GM18907 (cell line): ENCODE data around the gene RNF214.
"Not testable (repeated sequence)": the region's sequence is repeated elsewhere in the genome, so short reads cannot be mapped to it uniquely, and the experiment has no call there.

ENCODE experiments used
- ATAC-seq: cut with Tn5 transposase; IDR thresholded peaks from one replicate; pipeline ENCODE4 v1.9.1; 2021; ENCODE audit warnings: mild to moderate bottlenecking, moderate library complexity; ENCODE audit not compliant: unreplicated experiment

RNF214 gene

DNA sequence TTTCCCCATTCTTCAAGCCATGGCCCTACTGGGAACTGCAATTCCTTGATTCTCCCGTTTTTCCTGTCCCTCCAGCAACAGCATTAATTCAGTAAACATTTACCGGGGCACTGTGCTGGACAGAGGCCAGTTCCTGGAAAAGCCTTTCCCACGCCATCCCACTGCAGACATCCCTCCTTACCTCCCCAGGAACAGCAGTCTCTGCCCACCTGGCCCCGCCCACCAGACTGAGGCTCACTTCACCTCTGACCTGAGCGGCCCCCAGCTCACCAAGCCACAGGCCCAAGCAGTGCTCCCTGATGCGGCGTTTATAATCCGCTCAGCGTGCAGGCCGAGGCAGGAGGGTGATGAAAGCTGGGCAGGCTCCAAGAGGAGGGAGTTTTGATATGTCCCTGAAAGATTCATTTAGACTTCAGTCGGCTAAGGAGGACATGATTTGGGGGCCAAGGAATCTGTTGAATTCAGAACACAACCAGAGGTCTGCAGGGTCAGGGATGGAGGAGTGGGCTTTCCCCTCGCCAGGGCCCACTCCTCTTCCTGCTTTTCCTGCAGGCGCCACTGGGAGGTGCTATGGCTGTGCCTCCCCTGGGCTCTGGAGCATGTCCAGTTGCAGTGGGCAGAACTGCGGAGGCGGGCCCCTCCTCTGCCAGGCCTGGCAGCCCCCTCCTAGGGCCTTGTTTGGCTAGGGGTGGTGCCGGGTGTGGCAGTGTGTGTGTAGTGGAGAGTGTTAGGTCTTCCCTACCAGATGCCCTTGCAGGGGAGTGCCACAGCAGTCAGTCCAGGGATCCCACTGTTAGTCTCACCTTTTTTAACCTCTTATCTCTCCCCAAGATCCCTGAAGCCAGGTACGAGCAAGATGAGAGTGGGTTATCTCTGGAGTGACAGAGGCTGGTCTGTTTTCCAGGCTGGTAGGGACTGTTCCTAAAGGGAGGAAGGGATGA lies 34.7 kb upstream of the RNF214 start:
- ATAC-seq: no peak

DNA sequence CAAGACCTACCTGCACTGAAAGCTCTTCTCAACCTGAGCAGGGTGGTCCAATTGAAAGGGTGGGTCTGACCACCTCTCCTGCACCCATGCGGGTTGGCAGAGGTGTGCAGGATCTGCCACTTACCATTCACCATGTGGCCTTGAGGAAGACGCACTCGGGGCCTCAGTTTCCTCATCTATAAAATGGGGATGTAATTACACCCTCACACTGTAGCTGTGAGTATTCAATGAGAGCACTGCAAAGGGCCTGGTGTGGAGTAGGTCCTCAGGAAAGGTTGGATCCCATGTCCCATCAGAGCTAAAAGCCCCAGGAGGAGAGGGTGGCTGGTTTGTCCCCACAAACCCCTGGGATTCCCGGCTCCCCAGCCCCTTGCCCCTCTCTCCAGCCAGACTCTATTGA lies 33.9 kb upstream of the RNF214 start:
- no peak for ATAC-seq

DNA sequence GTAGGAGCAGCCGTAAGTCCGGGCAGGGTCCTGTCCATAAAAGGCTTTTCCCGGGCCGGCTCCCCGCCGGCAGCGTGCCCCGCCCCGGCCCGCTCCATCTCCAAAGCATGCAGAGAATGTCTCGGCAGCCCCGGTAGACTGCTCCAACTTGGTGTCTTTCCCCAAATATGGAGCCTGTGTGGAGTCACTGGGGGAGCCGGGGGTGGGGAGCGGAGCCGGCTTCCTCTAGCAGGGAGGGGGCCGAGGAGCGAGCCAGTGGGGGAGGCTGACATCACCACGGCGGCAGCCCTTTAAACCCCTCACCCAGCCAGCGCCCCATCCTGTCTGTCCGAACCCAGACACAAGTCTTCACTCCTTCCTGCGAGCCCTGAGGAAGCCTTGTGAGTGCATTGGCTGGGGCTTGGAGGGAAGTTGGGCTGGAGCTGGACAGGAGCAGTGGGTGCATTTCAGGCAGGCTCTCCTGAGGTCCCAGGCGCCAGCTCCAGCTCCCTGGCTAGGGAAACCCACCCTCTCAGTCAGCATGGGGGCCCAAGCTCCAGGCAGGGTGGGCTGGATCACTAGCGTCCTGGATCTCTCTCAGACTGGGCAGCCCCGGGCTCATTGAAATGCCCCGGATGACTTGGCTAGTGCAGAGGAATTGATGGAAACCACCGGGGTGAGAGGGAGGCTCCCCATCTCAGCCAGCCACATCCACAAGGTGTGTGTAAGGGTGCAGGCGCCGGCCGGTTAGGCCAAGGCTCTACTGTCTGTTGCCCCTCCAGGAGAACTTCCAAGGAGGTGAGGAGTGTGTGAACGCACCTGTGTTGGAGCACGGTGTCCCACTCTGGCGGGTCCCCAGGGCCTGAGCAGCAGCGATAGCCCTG lies 33.2 kb upstream of the RNF214 start, which contains the start of gene TAGLN:
TSS of gene TAGLN (plus strand) at position 318 of the 863 bp plus-strand sequence. CDS start 3,644 bp downstream, outside the sequence.
- no peak for ATAC-seq

DNA sequence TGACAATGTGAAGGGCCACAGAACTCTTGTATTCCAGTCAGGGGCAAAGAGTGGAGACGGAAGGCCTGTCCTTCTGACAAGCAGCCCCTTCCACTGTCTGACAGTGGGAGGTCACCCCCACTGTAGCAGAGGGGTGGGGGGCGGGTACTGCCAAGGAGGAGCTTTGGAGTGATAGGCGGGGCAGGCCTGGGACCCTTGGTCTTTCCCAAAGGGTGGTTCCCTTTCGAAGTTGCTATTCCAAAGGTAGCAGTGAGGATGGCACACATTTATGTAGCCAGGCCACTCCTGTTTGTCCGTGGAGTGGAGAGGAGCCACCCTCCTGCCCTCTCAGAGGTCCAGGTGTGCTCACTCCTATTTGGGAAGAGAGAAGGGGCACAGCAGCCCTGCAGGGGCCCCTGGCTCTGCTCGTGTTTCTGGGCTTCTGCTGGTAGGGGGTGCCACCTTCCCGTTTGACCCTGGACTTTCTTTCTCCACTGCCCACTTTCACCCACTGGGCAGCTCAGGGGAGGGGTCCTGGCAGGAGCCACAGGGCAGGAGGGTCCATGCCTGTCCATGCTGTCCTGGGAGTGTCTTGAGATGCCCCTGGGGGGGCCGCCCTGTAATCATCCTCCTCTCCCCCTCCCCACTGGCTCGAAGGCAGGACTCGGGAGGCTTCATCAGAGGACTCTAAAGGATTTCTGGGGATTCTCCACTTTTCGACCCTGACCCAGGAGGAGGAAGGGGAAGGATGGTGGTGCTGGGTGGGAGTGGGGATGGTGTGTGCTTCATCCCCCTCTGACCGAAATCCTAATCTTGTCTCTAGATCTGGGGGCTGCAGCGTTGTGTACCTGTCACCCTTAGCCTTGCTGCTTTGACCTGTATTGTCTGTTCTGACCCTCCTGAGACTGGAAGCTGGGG lies 32.3 kb upstream of the RNF214 start:
- ATAC-seq: no peak

DNA sequence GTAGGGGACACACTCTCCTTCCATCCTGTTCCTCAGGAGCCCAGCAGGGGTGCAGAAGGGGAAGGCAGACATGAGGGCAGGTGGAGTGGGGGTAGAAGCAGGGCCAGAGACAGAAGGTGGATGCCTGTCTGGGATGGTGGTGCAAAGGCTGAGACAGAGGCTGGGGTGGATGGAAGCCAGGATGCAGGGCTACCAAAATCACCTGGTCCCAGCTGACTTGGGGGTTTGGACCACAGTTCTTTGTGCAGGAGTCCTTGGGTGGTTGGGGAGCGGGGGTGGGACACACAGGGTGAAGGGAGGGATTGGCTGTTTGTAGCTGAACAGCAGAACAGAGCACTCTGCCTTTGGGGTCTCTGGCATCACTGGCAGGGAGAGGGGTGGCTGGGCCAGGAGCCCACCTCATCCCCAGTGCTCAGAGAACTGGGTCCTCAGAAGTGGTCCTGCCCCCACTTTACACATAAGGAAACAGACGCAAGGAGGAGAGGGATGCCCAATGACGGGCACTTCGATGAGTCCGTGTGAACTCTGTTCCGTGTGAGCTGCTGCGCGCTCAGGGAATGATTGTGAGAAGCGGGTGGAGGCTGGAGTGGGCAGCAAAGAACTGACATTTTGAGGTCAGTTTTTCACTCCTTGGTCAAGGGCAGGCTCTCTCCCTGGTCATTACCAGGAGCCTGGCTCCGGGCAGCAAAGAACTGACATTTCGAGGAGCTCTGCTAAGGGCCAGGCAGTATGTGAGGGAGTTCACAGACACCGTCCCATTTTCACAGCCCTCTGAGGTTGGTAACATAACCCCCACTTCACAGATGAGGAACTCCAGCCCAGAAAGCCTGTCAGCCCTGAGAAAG lies 31.4 kb upstream of the RNF214 start:
- ATAC-seq: no peak

DNA sequence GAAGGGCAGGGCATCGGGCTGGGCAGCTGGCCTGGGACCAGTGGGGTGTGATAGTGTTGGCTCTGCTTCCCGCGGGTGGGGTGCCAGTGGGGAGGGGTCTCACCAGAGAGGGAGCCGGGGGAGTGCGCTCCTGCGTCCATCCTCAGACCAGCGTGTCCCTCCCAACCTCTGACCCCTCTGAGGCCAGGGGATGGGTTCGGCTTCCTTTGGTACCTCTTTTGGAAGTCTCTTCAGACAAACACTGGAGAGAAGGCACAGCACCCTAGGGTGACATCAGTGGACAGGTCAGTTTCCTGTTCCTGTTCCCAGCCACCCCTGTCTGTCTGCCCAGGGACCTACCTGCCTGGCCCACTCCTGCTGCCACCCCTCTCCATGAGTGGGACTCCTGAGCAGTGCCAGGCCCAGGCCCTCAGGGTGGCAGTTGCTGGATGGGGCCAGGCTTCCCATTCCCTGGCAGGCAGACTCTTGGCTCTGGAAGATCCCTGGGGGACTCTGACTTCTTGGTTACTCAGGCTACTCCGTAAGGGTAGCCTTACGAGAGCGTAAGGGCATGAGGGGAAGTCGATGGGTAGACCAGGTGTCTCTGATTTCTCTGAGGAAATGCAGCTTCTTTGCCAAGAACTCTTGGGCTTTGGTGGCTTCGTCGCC lies 30.7 kb upstream of the RNF214 start:
- no peak for ATAC-seq

DNA sequence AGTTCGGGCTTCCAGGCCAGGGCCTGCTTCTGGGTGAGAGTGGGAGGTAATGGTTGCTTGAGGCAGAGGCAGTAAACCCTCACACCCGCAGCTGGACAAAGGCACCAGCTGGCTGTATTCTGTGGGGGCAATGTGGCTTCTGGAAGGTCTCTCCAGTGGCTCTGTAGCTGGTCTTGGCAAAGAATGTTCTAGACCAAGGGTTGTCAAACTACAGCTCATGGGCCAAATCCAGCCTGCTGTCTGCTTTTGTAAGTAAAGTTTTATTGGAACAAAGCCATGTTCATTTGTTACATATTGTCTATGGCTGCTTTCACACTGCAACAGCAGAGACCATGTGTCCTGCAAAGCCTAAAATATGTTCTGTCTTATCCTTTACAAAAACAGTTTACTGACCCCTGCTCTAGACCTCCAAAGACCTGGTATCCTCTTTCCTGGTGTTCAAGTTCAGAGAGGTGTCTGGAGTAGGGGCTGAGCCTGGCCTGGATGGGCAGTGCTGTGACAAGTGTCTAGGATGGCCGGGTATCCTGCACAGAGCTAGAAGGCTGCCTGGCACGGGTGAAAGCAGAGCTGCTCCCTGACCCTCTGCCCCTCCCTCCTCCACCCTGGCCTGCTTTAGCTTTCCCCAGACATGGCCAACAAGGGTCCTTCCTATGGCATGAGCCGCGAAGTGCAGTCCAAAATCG lies 29.9 kb upstream of the RNF214 start:
- ATAC-seq: no peak

DNA sequence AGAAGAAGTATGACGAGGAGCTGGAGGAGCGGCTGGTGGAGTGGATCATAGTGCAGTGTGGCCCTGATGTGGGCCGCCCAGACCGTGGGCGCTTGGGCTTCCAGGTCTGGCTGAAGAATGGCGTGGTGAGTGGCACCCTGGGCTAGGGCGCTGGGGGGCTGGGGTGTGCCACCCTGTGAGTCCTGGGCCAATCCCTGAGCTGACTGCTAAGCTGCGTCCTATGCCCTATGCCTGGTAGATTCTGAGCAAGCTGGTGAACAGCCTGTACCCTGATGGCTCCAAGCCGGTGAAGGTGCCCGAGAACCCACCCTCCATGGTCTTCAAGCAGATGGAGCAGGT lies 29.4 kb upstream of the RNF214 start:
- no peak for ATAC-seq

DNA sequence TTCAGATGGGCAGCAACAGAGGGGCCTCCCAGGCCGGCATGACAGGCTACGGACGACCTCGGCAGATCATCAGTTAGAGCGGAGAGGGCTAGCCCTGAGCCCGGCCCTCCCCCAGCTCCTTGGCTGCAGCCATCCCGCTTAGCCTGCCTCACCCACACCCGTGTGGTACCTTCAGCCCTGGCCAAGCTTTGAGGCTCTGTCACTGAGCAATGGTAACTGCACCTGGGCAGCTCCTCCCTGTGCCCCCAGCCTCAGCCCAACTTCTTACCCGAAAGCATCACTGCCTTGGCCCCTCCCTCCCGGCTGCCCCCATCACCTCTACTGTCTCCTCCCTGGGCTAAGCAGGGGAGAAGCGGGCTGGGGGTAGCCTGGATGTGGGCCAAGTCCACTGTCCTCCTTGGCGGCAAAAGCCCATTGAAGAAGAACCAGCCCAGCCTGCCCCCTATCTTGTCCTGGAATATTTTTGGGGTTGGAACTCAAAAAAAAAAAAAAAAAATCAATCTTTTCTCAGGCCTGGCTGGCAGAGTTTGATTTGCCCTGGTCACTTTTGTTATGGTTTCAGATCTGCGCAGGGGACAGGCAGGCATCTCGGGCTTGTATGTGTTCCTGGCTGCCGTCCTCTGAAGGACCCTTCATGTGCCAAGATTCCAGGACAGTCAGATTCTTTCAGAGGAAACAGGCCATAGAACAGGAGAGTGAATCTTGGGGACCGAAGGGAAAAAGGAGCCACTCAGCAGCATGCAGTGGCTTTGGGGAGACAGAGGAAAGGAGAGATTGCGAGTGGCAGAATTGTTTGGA lies 28.0 kb upstream of the RNF214 start:
- ATAC-seq: no peak

DNA sequence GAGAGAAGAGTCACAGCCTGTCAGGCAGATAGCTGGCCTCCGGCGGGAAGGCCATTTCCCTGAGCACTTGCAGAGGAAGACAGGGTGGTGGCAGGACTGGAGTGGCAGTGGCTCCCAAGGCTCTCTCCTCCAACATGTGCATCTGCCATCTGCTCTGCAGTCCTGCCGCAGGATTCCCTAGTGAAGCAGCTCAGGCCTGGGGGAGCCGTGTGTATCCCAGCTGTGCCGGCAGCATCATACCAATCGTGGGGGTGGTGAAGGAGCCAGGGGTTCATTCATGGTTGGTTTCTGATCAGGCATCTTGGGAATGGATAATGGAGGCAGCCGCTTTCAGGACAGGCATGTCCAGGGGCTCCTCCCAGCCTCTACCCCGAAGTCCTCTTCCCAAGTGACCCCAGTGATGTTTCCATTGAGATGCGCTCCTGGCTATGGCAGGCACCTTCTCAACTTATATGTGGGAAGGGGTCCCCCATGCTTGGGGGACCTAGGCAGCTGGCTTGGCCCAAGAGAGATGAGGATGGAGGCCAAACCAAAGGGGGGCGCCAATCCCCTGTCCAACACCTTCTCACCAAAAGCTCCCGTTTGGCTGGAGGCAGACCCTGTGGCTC lies 27.2 kb upstream of the RNF214 start:
- ATAC-seq: no peak

DNA sequence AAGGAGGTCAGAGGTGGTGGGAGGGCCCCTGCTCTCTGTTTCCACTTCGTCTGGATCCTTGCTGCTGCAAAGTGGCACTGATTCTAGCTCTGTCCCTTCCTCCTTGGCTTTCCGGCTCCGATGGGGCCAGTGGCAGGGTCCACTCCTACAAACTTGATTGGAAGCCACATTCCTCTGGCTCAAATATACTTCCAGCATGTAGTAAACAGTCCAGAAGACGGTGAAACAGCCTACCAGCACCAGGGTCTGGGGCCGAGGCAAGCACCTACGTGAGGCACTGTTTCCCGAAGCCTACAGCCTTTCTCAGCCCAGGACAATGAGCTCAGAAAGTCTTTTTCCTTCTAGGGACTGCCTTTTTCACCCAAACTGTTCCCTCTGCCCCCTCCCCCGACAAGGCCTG lies 26.4 kb upstream of the RNF214 start:
- ATAC-seq: not testable (repeated sequence)

DNA sequence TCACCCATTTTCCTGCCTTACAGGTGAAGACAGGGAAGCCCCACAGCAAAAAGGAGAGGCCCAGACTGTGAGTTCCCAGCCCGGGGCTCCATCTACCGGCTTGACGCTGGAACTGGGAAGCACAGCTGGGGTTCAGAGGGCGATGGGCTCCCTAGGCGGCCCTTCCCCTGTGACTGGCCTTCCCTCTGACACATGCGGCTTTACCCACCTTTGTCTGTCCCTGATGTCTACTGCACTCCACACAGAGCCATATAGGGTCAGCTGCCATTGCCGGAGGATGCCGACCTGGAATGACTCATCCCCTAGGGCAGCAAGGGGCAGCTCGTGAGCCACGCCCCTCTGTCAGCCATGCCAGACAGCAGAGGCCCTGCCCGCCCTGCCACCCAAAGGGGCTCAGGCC lies 25.6 kb upstream of the RNF214 start:
- ATAC-seq: not testable (repeated sequence)

DNA sequence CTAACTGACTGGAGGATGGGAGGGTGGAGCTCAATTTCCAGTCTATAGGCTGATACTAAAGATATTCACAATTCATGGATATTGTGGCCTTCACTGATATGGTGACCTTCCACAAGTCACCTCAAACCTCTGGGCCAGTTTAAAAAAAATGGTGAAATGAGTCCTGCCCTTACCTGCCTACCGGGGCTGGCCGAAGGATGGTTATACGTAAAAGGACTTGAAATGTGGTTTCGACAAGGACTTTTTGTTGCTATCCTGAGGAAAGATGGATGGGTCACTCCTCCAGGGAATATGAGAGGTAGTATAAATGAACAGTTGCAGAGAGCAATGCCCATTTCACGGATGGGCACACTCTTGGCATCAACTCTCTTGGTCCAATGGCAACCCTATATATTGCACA lies 25.0 kb upstream of the RNF214 start:
- not testable (repeated sequence) for ATAC-seq

DNA sequence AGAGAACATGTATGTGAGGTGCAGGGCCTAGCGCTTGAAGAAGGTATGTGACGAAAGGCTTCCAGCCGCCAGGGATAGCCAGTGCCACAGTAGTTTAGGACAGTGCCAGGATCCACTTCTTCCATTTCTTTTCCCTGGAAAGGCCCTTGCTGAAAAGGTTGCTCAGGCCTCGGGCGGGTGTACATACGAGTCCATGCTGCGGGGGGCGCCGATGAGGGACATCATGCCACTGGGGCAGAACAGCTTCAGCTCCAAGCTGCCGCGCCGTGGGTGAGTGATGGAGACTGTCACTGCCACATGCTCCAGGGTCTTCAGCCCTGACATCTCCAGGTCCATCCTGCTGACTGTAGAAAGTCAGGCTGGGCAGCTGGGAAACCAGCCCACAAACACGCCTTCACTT lies 23.8 kb upstream of the RNF214 start:
- ATAC-seq: not testable (repeated sequence)

DNA sequence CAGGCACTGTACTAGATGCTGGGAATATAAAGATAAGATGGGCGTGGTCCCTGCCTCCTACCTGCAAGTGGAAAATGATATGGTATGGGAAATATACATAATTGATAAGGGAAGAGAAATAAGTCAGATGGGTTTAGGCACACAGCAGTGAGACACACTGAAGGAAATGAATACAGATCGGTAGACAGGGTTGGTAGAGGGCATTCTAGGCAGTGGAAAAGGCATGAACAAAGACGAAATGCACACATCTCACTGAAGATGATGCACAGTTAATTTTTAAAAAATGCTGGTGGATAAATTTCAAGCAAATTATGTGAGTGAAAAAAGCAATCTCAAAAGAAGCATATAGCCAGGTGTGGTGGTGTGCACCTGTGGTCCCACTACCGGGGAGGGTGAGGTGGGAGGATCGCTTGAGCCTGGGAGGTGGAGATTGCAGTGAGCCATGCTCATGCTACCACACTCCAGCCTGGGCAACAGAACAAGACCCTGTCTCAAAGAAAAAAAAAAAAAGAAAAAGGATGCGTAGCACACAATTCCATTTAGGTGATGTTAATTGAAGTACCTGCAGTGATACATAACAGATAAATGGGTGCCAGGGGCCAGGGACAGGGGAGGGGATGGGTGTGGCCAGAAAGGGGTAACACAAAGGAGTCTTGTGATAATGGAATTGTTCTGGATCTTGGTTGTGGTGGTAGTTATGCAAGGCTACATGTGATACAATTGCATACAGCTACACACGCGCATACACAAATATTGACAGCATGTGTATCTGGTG lies 22.9 kb upstream of the RNF214 start:
- ATAC-seq: not testable (repeated sequence)

DNA sequence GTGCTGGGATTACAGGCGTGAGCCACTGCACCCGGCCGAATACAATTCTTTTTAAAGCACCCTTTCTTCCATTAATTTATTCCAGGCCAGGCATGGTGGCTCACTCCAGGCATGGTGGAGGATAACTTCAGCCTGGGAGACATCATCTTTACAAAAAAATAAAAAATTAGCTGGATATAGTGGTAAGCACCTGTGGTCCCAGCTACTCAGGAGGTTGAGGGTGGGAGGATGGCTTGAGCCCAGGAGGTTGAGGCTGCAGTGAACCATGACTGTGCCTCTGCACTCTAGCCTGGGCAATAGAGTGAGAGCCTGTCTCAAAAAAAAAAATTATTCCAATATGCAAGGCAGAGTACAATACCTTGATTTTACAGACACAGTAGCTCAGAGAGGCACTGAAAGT lies 21.9 kb upstream of the RNF214 start:
- no peak for ATAC-seq
